ENCODE results near the gene FXR2. TPM values are rescaled to one million over a fixed set of nuclear protein-coding genes. Genes with fewer than 3 reads are reported as not detected.

The FXR2 gene
- total RNA-seq, 4 donors from 2014 or later: 6.2 to 37.8 (median 20.1) TPM

GRCh38 chr17:7558544-7559319 lies 56.0 kb downstream of the FXR2 start, which contains the start of gene TNFSF13:
Gene TNFSF13, plus strand, starts transcription at chr17:7558750. Its CDS starts 290 bp downstream, at chr17:7559040.
- peak within 1 kb of the TSS; percentile 12 to 24 for H3K4me3 ChIP-seq
- intact Hi-C loops (cut with DNase I; ENCODE audit: low total_unique reads): no loop called here

GRCh38 chr17:7557775-7558543 lies 56.7 kb downstream of the FXR2 start:
- no peaks in the 10 kb centered on the region for H3K9me3 ChIP-seq
- intact Hi-C loops (cut with DNase I; ENCODE audit: low total_unique reads): no loop called here
- TF ChIP-seq POLR2A (IDR thresholded peaks at IDR 0.05) (peak; percentile 69 to 76), CTCF (IDR thresholded peaks at IDR 0.05) (no peak)
- H3K27me3 ChIP-seq: no peaks in the 10 kb centered on the region
- H3K27ac ChIP-seq: peak overlapping the region; percentile 92 to 98
- peak overlapping the region; percentile 12 to 24 for H3K4me3 ChIP-seq
- peaks cover 26 to 40% of the 10 kb centered on the region in 2 donors for H3K4me1 ChIP-seq
- H3K36me3 ChIP-seq: no peaks in the 10 kb centered on the region
- peak; percentile 84 to 86 for DNase-seq

More at GRCh38 chr17:7558544-7559319, 56.0 kb downstream of the FXR2 start, which contains the start of gene TNFSF13:
- H3K27me3 ChIP-seq: no peaks in the 10 kb centered on the region
- peaks cover 27 to 47% of the 10 kb centered on the region in 2 donors for H3K4me1 ChIP-seq
- DNase-seq: no peak
- H3K36me3 ChIP-seq: no peaks in the 10 kb centered on the region
- no peak for TF ChIP-seq POLR2A (IDR thresholded peaks at IDR 0.05)
- TF ChIP-seq CTCF (IDR thresholded peaks at IDR 0.05): no peak
- peak within 1 kb of the TSS; percentile 92 to 98 for H3K27ac ChIP-seq
- H3K9me3 ChIP-seq: no peaks in the 10 kb centered on the region

- no peaks in the 10 kb centered on the region for H3K36me3 ChIP-seq
- peaks cover 24 to 34% of the 10 kb centered on the region in 2 donors for H3K4me1 ChIP-seq
- no peak for TF ChIP-seq POLR2A (IDR thresholded peaks at IDR 0.05)
- TF ChIP-seq CTCF (IDR thresholded peaks at IDR 0.05): no peak
- peak overlapping the region; percentile 92 to 98 for H3K27ac ChIP-seq
- intact Hi-C loops (cut with DNase I; ENCODE audit: low total_unique reads): no loop called here
- H3K9me3 ChIP-seq: no peaks in the 10 kb centered on the region
- no peak overlapping the region for H3K4me3 ChIP-seq
- H3K27me3 ChIP-seq: no peaks in the 10 kb centered on the region
- no peak for DNase-seq
Observed at GRCh38 chr17:7557147-7557764, 57.4 kb downstream of the FXR2 start.

- no peaks in the 10 kb centered on the region for H3K9me3 ChIP-seq
- peak overlapping the region; percentile 92 to 98 for H3K27ac ChIP-seq
- DNase-seq: no peak
- TF ChIP-seq CTCF (IDR thresholded peaks at IDR 0.05) (no peak), POLR2A (IDR thresholded peaks at IDR 0.05) (no peak)
- H3K27me3 ChIP-seq: no peaks in the 10 kb centered on the region
- intact Hi-C loops (cut with DNase I; ENCODE audit: low total_unique reads): no loop called here
- H3K4me1 ChIP-seq: peaks cover 24 to 34% of the 10 kb centered on the region in 2 donors
- no peaks in the 10 kb centered on the region for H3K36me3 ChIP-seq
- H3K4me3 ChIP-seq: no peak overlapping the region
Observed at GRCh38 chr17:7556627-7557026, 58.1 kb downstream of the FXR2 start.
